HG03457 (cell line): ENCODE measurements around the gene PLD5.
A peak's percentile ranks its signal among the peaks of the same experiment; 100 is the strongest.
"Not testable (repeated sequence)": the region's sequence is repeated elsewhere in the genome, so short reads cannot be mapped to it uniquely, and the experiment has no call there.

Experiments used
- ATAC-seq: cut with Tn5 transposase; IDR thresholded peaks from one replicate; pipeline ENCODE4 v1.9.1; 2021; ENCODE audit warnings: moderate number of reproducible peaks; ENCODE audit not compliant: unreplicated experiment

PLD5 gene

GRCh38 chr1:242288067-242288466 lies 236.4 kb downstream of the PLD5 start:
- ATAC-seq, result not testable (repeated sequence)

- not testable (repeated sequence) for ATAC-seq
Observed at GRCh38 chr1:242282758-242283485, 241.6 kb downstream of the PLD5 start.

DNA sequence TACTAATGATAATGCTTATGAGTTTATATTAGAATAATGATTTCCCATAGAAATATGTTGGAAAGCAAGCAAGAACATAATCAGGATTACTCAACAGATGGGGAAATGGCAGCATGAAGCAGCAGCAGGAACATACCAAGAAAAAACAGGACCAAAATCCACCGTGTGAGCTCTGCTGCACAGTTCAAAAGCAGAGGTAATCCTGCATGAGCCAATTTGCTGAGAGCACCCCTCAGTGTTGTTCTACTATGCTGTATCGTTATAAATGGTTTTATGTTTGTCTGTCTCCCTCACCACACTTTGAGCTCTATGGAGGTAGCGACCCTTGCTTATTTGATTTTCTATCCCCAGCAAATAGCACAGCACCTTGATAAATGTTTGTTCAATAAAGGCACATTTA lies 246.1 kb downstream of the PLD5 start:
- not testable (repeated sequence) for ATAC-seq

- ATAC-seq, result not testable (repeated sequence)
Observed at GRCh38 chr1:242276769-242277168, 247.7 kb downstream of the PLD5 start.

- not testable (repeated sequence) for ATAC-seq
Observed at GRCh38 chr1:242267004-242267403, 257.5 kb downstream of the PLD5 start.

- not testable (repeated sequence) for ATAC-seq
Observed at GRCh38 chr1:242264419-242264818, 260.1 kb downstream of the PLD5 start.

DNA sequence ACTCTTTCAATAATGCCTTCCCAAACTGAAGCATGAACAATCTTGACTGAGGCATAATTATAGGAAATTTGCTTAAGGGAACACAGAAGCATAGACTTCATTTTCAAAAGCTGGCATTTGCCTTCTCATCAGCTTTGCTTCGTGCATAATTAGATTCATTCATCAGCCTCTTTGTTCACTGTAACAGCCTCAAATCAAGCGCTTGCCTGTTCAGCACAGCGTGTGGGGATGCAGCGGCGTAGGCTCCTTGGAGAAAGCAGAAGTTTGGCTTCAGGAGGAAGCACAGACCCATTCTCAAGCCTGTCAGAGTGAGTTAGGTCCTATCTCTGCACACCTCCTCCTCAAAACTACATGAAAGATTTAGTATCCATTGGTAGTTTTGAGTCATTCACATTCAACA lies 279.2 kb downstream of the PLD5 start:
- no peak for ATAC-seq

DNA sequence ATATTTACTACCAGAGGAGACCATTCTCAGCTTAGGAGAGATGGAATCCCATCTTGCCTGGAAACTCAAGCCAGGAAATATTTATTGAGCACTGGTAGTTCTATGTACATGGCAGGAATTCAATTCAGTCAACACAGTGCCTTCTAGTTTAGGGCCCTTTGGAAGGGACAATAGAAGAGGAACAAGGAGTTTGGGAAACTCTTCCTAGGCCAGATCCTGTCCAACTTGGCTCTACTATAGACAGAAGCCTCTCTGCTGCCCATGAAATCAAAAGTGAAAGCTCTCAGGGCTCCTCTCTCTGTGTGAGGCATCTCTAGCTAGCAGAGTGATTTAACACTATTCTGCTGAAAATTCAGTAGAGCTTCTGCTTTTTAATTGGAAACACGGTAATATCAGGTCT lies 281.0 kb downstream of the PLD5 start:
- peak; percentile 96 for ATAC-seq

DNA sequence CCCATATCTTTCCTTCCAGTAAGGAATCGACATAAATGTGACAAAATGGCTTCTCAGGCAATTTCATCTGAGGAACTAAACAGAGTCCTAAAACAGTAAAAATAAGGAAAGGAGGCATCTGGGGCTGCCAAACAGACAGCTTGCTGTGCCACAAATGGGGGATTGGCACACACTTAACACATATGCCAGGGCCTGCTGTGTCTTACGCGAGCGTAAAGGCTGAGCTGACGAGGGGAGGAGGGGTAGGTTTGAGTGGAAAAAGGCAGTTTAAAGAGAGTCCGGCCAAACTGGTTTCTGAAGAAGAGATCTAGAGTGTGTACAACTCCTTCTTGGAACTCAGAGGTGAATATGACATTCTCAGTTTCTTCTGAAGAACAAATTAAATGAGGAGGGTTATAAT lies 281.5 kb downstream of the PLD5 start:
- no peak for ATAC-seq

DNA sequence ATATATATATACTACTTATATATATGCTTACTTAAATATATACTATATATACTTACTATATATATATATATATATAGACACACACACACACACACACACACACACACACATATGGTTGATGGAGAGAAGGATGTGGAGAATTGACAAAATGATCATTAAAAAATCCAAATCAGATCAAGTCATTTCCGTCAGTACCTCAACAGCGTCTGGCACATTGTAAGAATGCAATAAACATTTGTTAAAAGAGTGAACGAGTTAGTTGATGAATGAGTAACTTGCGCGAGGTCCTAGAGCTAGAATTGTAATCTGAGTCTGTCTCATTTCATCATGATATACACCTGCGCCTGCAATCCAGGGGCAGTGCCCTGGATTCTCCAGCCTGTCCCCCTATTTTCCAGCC lies 282.6 kb downstream of the PLD5 start:
- no peak for ATAC-seq

DNA sequence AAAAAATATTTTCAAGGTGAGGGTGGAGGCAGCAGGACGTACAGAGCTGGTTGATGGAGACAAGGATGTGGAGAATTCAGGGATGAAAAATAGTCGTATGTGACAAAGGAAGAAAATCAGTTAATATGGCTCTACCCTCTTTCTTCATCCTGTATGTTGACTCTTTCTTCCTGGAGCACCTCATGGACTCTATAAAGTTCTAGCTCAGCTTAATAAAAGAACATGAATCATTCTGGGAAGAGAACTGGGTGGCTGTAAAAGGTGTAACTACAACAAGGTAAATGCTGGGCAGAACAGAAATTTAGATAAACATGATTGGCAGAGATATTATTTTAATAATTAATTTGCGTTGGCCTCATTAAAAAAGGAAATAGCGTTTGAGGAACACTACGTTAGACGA lies 283.8 kb downstream of the PLD5 start:
- no peak for ATAC-seq

DNA sequence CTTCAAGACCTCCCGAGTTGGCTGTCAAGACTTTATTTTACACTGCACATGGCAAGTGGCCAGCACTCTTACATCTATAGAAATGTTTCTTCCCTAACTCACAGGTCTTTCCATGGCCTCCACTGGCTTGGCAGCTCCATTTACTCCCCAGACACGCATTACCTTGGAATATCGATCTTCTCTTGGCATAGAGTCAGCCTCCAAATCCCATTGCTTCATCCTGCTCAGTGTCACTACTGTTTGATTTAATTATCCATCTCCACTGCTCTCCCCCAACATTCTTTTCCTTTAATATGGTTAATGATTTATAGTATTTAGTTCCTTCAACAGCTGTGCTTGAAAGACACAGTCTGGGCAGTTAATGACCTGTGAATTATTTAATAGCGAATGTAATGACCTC lies 284.4 kb downstream of the PLD5 start:
- ATAC-seq, result no peak

- no peak for ATAC-seq
Observed at GRCh38 chr1:242239398-242239797, 285.1 kb downstream of the PLD5 start.

DNA sequence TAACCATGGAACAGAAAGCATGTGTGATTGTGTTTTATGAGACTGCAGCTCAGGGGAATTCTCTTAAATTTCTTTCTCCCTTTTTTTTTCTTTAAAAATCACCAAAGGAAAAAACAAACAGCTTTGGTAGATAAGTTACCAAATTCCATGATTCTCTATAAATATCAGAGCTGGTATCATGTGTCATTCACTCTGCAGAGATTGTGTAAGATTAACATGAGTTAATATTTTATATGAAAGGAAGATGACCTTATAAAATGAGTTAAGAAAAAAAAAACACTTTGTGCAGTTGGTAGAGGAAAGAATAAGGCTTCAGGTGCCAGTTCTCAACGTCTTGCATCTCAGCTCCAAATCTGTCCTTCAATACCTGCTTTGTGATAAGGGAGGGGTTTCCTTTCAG lies 287.4 kb downstream of the PLD5 start:
- no peak for ATAC-seq

GRCh38 chr1:242228991-242229390 lies 295.5 kb downstream of the PLD5 start:
- no peak for ATAC-seq

GRCh38 chr1:242225767-242226573 lies 298.5 kb downstream of the PLD5 start:
- ATAC-seq, result no peak

DNA sequence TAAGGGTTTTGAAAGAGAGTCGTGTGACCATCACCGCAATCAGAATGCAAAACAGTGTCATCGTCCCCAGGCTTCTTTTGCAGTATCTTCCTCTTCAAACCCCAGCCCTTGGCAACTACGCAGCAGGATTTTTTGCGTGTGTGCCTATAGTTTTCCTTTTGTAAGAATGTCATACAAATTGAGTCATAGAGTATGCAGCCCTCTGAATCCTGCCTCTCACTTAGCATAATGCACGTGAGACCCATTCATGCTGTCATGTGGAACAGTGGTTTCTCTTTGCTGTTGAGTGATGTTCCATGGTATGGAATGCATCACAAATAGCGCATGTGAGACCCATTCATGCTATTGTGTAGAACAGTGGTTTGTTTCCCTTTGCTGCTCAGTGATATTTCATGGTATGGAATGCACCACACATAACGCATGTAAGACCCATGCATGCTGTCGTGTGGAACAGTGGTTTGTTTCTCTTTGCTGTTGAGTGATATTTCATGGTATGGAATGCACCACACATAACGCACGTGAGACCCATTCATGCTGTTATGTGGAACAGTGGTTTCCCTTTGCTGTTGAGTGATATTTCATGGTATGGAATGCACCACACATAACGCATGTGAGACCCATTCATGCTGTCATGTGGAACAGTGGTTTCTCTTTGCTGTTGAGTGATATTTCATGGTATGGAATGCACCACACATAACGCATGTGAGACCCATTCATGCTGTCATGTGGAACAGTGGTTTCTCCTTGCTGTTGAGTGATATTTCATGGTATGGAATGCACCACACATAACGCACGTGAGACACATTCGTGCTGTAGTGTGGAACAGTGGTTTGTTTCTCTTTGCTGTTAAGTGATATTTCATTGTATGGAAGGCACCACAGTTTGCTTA lies 299.4 kb downstream of the PLD5 start:
- not testable (repeated sequence) for ATAC-seq

DNA sequence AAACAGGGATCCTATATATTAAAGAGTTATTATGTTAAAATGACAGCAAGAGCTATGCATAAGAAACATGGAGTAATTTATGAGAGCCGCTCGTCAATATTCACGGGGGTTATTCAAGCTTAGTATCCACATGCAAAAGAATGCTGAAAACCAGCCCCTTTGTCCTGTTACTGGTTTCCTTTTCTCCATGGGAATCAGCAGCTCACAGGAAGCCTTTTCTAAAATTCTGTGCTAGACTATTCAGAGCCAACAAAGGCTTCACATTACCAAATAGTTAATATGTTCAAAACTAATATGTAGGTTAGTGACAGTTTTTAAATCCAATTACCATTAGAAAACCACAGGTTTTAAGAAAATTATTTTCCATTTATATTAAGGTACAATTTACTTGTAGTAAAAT lies 300.0 kb downstream of the PLD5 start:
- no peak for ATAC-seq

DNA sequence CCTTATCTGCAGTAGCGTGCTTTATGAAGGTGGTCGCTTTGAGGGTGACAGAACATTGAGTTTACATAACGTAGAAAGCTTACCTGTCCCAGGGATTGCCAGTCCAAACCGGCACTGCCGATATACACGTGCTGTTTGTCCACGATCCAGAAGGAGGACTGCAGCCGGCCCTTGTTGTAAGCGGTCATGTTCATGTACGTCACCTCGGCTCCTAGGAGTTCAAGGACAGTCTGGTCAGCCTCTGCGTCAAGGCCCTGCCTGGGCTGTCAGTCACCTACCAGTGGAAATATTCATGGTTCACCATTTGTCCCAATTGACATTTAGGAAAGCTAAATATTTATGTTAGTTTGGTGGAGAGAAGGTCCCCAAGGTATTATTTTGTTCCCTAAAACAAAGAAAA lies 304.6 kb downstream of the PLD5 start:
- ATAC-seq, result no peak

DNA sequence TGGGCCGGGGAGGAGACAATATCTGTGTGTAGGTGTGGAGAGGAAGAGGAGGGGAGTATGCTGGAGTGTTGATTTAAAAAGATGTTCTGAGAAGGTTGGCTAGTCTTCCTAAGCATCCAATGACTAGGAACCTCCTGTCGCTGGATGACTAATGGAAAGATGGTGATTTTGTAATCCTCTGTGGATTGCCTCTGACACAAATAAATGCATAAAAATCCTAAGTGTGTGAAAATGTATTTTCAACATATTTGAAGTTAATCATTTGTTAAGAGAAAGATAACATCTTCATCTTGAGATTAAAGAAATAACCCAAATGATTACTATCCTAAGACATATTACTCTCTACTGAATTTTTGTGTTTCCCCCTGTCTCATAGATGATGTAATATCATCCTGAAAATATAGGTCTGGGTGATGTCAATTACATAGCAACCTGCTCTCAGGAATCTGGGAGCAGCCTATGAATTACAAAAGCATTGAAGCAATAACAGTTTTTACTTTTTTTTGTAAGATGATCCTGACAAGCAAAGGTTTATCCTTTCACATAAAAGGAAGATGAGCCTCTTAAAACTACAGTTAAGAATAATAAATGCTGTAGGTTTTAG lies 305.1 kb downstream of the PLD5 start:
- ATAC-seq, result no peak

GRCh38 chr1:242216368-242216767 lies 308.1 kb downstream of the PLD5 start:
- ATAC-seq, result no peak
